A673 (cell line): ENCODE measurements around the gene TECR.

Source experiments
- EZH2 ChIP-seq: fragments of 200-600 bp; sonication (generic); IDR thresholded peaks from 2 replicates; pipeline ENCODE4 v1.6.1; 2017; ENCODE audit warnings: borderline replicate concordance, low read depth, mild to moderate bottlenecking, mixed read lengths, antibody characterized with exemption, low read length; ENCODE audit not compliant: poor library complexity, severe bottlenecking
- TF ChIP-seq, protein P1 (sequence below): fragments of 300-800, 200-600 bp; sonication (generic); conservative IDR thresholded peaks from 2 replicates; pipeline ENCODE4 v1.5.1; 2017; ENCODE audit warnings: low read depth, mild to moderate bottlenecking, antibody characterized with exemption, low read length, moderate library complexity, mixed read lengths

DNA sequence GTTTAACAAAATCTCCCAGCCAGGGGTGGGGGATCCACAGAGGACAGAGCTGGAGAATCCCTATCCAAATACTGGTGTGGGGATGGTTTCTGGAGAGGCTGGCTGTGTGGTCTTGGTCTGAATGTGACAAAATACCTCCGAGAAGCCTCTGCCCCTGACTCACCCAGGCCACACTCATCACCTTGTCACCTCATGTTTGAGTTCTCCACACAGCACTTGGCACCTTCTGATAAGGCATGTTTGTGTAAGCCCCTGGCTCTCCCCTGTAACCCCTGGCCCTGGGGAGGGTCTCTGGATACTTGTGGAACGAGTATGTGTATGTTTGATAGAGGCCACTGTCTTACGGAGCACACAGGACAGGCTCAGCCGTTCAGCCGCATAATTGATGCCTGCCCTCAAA is 14.7 kb downstream of the TECR start:
- TF ChIP-seq EZH2 = no peak
- TF ChIP-seq, protein P1, sequence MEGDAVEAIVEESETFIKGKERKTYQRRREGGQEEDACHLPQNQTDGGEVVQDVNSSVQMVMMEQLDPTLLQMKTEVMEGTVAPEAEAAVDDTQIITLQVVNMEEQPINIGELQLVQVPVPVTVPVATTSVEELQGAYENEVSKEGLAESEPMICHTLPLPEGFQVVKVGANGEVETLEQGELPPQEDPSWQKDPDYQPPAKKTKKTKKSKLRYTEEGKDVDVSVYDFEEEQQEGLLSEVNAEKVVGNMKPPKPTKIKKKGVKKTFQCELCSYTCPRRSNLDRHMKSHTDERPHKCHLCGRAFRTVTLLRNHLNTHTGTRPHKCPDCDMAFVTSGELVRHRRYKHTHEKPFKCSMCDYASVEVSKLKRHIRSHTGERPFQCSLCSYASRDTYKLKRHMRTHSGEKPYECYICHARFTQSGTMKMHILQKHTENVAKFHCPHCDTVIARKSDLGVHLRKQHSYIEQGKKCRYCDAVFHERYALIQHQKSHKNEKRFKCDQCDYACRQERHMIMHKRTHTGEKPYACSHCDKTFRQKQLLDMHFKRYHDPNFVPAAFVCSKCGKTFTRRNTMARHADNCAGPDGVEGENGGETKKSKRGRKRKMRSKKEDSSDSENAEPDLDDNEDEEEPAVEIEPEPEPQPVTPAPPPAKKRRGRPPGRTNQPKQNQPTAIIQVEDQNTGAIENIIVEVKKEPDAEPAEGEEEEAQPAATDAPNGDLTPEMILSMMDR = no peak
